Left lung (tissue), 10 donors: ENCODE results near the gene RPS6KB2. TPM values are rescaled to one million over a fixed set of nuclear protein-coding genes. Genes with fewer than 3 reads are reported as not detected.

Source experiments
- ATAC-seq: fragments of 200-7000 bp; cut with Tn5 transposase; one replicate; pipeline ENCODE4 v1.9.1; 2020; ENCODE audit warnings: moderate library complexity
- DNase-seq, 4 donors: peaks; one replicate each; pipeline ENCODE4 v3.0.0-alpha.2; 2013 to 2020
- H3K27ac ChIP-seq, 2 donors: fragments of 200-600 bp; sonication (generic) in 1 of 2; one replicate each; pipeline versions ENCODE4 v1.5.0 to v1.8.0; 2020 to 2021
- H3K27me3 ChIP-seq, 2 donors: fragments of 200-600 bp; sonication (generic) in 1 of 2; one replicate each; pipeline versions ENCODE4 v1.5.0 to v1.8.0; 2020 to 2021
- H3K36me3 ChIP-seq, 2 donors: fragments of 200-600 bp; sonication (generic) in 1 of 2; one replicate each; pipeline versions ENCODE4 v1.5.0 to v1.8.0; 2020 to 2021
- H3K4me1 ChIP-seq, 2 donors: fragments of 200-600 bp; one replicate each; pipeline ENCODE4 v1.8.0; 2021
- H3K4me3 ChIP-seq, 2 donors: fragments of 200-600 bp; sonication (generic) in 1 of 2; one replicate each; pipeline versions ENCODE4 v1.5.0 to v1.8.0; 2020 to 2021; ENCODE audit warnings: mild to moderate bottlenecking in 1 of 2
- H3K9me3 ChIP-seq, 2 donors: fragments of 200-600 bp; sonication (generic) in 1 of 2; one replicate each; pipeline versions ENCODE4 v1.5.0 to v1.8.0; 2020 to 2021
- CTCF ChIP-seq, 2 donors: fragments of 200-600 bp; sonication (generic) in 1 of 2; IDR thresholded peaks; one replicate each; pipeline versions ENCODE4 v1.5.0 to v1.8.0; 2021; ENCODE audit warnings: antibody characterized with exemption in 2 of 2
- intact Hi-C, 2 donors: fragments of 100-400 bp; cut with DNase I; formaldehyde crosslinking; loops; one replicate each; pipeline versions ENCODE4 v1.11.2 to v1.14.2; 2022
- polyA plus RNA-seq, 6 donors: library from polyadenylated mRNA; unstranded; fragments of 120-200 nt; gene quantifications; one replicate each; pipeline ENCODE4 v1.2.1, GENCODE V29; 2013; ENCODE audit not compliant: insufficient read length in 6 of 6
- total RNA-seq, 2 donors: library from RNA; stranded (reverse); fragmentation: NEBNext Ultra II Directional; extraction: Animal tissue kit (Norgen Biotek cat#: 25700); gene quantifications; one replicate each; pipeline ENCODE4 v1.2.1, GENCODE V29; 2021
- donor health status: DM: no; HTN: yes; CAD: no.
- donor health status: DM: no; HTN: no; CAD: no.

Gene RPS6KB2
- total and polyA plus RNA-seq, 8 donors: 37.7 to 47.0 (median 42.0) TPM

DNA sequence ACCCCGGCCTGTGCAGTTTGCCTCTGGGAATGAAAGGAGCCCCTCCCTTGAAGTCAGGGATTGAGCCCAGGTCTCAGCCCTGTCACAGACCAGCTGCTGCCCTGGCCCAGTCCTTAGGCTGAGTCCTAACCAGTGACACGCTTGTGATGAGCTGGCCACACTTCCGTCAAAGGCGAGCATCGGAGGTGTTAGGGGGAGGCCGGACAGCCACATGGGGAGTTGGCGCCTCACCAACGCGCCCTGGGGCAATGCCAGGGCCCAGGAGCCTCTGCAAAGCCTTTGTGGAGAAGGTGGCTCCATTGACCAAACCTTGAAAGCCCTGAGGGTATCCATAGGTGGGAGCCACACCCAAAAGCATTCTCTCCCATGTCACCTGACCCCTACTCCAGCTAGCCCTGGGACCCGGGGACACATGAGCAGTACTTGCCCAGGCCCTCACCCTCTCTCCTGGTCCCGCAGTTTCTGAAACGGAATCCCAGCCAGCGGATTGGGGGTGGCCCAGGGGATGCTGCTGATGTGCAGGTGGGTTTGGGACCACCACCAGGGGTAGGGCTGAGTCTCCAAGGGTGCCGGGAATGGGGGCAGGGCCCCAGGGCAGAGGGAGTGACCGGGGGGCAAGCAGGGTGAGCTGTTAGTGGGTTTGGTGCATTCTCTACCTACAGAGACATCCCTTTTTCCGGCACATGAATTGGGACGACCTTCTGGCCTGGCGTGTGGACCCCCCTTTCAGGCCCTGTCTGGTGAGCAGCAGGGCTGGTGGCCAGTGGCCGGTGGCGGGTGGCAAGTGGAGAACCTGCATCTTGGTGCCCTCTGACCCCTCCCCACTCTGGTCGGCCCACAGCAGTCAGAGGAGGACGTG is 5.5 kb downstream of the RPS6KB2 start:
- Histone ChIP-seq H3K4me1 (peaks cover 7 to 42% of the 10 kb centered on the region in 2 donors), H3K27me3 (no peaks in the 10 kb centered on the region), H3K4me3 (no peak overlapping the region), H3K27ac (no peak overlapping the region), H3K36me3 (peaks cover 0 to 88% of the 10 kb centered on the region in 2 donors), H3K9me3 (no peaks in the 10 kb centered on the region)
- TF ChIP-seq CTCF (IDR thresholded peaks at IDR 0.05): no peak
- DNase-seq (no peak), ATAC-seq (no peak)
- intact Hi-C loops: no loop called here

GRCh38 chr11:67434395-67434881 is 6.1 kb downstream of the RPS6KB2 start:
- H3K27me3 ChIP-seq: no peaks in the 10 kb centered on the region
- H3K9me3 ChIP-seq: no peaks in the 10 kb centered on the region
- H3K4me3 ChIP-seq: no peak overlapping the region
- intact Hi-C loops: no loop called here
- no peak for ATAC-seq
- H3K4me1 ChIP-seq: peaks cover 1 to 42% of the 10 kb centered on the region in 2 donors
- peak in 1 of 4 donors; percentile 76 for DNase-seq
- peaks cover 0 to 94% of the 10 kb centered on the region in 2 donors for H3K36me3 ChIP-seq
- H3K27ac ChIP-seq: no peak overlapping the region
- TF ChIP-seq CTCF (IDR thresholded peaks at IDR 0.05): no peak

DNA sequence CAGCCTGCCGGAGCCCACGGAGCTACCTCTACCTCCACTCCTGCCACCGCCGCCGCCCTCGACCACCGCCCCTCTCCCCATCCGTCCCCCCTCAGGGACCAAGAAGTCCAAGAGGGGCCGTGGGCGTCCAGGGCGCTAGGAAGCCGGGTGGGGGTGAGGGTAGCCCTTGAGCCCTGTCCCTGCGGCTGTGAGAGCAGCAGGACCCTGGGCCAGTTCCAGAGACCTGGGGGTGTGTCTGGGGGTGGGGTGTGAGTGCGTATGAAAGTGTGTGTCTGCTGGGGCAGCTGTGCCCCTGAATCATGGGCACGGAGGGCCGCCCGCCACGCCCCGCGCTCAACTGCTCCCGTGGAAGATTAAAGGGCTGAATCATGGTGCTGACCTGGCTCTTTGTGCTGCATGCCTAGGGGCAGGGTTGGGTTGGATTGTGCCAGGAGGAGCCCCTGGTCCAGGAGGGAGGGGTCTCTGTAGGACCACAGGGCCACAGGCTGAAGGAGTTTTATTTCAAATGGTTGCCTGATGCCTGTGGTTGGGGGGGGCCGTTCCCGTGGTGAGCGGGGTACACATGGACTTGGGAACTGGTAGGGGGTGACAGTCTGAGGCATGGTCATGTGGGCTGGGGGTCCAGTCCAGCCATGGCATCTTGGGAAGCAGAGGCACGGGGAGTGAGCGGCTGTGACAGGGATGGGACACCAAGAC is 6.9 kb downstream of the RPS6KB2 start:
- TF ChIP-seq CTCF (IDR thresholded peaks at IDR 0.05): no peak
- Histone ChIP-seq H3K4me1 (peaks cover 0 to 44% of the 10 kb centered on the region in 2 donors), H3K27me3 (no peaks in the 10 kb centered on the region), H3K36me3 (peaks cover 0 to 95% of the 10 kb centered on the region in 2 donors), H3K9me3 (no peaks in the 10 kb centered on the region), H3K4me3 (peak overlapping the region in 1 of 2 donors; percentile 34), H3K27ac (no peak overlapping the region)
- intact Hi-C loops: no loop called here
- DNase-seq (peak in 1 of 4 donors; percentile 80), ATAC-seq (no peak)

DNA sequence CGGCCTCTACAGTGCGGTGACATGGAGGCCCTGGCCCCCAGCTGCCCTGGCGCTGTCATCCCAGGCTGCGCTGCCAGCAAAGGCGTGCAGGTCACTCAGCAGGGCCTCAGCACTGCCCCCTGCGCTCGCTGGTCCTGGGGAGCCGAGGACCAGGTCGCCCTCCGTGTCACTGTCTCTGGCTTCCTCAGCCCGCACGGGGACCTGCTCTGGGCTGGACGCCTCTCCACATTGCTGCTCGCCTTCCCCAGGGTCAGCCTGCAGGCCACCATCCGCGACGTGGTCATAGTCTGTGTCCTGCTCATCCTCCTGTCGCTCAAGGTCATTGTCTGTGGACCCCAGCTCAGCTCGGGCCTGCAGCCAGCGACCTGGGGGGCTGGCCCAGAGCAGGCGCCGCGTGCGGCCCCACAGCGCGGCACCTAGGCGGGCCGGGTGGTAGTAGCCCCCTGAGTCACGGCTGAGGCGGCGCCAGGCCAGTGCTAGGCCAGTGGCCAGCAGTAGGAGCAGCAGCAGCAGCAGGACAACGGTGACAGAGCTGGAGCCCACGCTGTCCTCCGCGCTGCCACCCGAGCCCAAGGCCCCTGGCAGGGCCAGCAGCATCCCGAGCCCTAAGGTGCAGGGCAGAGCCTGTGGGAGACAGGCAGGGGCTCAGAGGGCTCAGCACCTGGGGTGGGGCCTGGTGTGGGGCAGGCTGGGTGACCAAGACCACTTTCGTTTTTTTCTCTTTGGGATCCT is 7.6 kb downstream of the RPS6KB2 start:
- Histone ChIP-seq H3K9me3 (no peaks in the 10 kb centered on the region), H3K36me3 (peaks cover 0 to 95% of the 10 kb centered on the region in 2 donors), H3K4me1 (peaks cover 0 to 51% of the 10 kb centered on the region in 2 donors), H3K4me3 (peak overlapping the region in 1 of 2 donors; percentile 34), H3K27ac (no peak overlapping the region), H3K27me3 (no peaks in the 10 kb centered on the region)
- intact Hi-C loops: no loop called here
- DNase-seq (peak in 1 of 4 donors; percentile 75), ATAC-seq (no peak)
- TF ChIP-seq CTCF (IDR thresholded peaks at IDR 0.05): no peak
